Effector CD4-positive, alpha-beta T cell (primary cell): ENCODE measurements around the gene CLEC16A.
"Not testable (repeated sequence)": the region's sequence is repeated elsewhere in the genome, so short reads cannot be mapped to it uniquely, and the experiment has no call there.

Experiments used
- DNase-seq: peaks from one replicate; pipeline ENCODE4 v3.0.0-alpha.2; 2020

Gene CLEC16A

GRCh38 chr16:11208916-11209665, 264.7 kb downstream of the CLEC16A start:
- no peak for DNase-seq

- DNase-seq = no peak
Observed at GRCh38 chr16:11210260-11210659, 265.9 kb downstream of the CLEC16A start.

- no peak for DNase-seq
Observed at GRCh38 chr16:11211061-11211976, 267.0 kb downstream of the CLEC16A start.

GRCh38 chr16:11211977-11212797, 267.8 kb downstream of the CLEC16A start:
- no peak for DNase-seq

- no peak for DNase-seq
Observed at GRCh38 chr16:11212798-11213196, 268.4 kb downstream of the CLEC16A start.

- no peak for DNase-seq
Observed at GRCh38 chr16:11213373-11213772, 269.0 kb downstream of the CLEC16A start.

GRCh38 chr16:11213799-11214198, 269.4 kb downstream of the CLEC16A start:
- no peak for DNase-seq

GRCh38 chr16:11215935-11216556, 271.7 kb downstream of the CLEC16A start:
- DNase-seq = no peak

GRCh38 chr16:11217651-11218603, 273.6 kb downstream of the CLEC16A start:
- DNase-seq = no peak

GRCh38 chr16:11218604-11218962, 274.2 kb downstream of the CLEC16A start:
- no peak for DNase-seq

GRCh38 chr16:11219178-11219577, 274.8 kb downstream of the CLEC16A start:
- no peak for DNase-seq

GRCh38 chr16:11220507-11220906, 276.1 kb downstream of the CLEC16A start:
- DNase-seq = not testable (repeated sequence)

GRCh38 chr16:11224096-11224893, 279.9 kb downstream of the CLEC16A start:
- peak; percentile 27 for DNase-seq

GRCh38 chr16:11224894-11225676, 280.7 kb downstream of the CLEC16A start:
- DNase-seq = peak; percentile 51

- DNase-seq = no peak
Observed at GRCh38 chr16:11225677-11226549, 281.5 kb downstream of the CLEC16A start.

- no peak for DNase-seq
Observed at GRCh38 chr16:11229432-11229831, 285.1 kb downstream of the CLEC16A start.

- no peak for DNase-seq
Observed at GRCh38 chr16:11229906-11230305, 285.5 kb downstream of the CLEC16A start.

GRCh38 chr16:11231367-11231970, 287.1 kb downstream of the CLEC16A start:
- no peak for DNase-seq
